ENCODE data around the gene MXRA7.
"Not testable (repeated sequence)": the region's sequence is repeated elsewhere in the genome, so short reads cannot be mapped to it uniquely, and the experiment has no call there.

Gene MXRA7, protein sequence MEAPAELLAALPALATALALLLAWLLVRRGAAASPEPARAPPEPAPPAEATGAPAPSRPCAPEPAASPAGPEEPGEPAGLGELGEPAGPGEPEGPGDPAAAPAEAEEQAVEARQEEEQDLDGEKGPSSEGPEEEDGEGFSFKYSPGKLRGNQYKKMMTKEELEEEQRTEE

GRCh38 chr17:76710863-76711611, at the start of gene MXRA7:
MXRA7 (minus strand) TSS chr17:76710965; CDS start chr17:76710946, 19 bp downstream.
- peak within 1 kb of the TSS; percentile 34 for H3K4me3 ChIP-seq (ENCODE audit: low read depth, low read length)

- H3K4me3 ChIP-seq (ENCODE audit: low read depth, low read length), result no peak overlapping the region
These were observed 47.8 kb upstream of the MXRA7 start for GRCh38 chr17:76758570-76758969.

DNA sequence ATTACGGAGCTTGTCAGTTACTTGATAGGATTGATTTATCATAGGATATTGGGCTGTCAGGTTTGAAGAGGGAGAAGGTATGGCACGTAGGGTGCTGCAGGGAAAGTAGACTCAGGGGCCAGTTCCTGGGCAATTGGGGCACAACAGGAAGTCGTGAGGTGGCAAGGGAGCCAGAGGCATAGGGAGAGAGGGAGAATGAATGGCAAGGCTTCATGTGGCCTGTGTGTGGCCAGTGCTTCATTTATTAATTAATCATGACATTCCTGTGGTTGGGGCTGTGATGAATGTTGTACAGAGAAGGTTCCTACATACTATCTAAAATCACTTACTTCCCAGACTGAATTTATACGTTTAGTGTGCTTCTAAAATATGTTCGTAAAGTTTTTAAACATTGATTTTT, 46.5 kb upstream of the MXRA7 start:
- H3K4me3 ChIP-seq (ENCODE audit: low read depth, low read length), result no peak overlapping the region

DNA sequence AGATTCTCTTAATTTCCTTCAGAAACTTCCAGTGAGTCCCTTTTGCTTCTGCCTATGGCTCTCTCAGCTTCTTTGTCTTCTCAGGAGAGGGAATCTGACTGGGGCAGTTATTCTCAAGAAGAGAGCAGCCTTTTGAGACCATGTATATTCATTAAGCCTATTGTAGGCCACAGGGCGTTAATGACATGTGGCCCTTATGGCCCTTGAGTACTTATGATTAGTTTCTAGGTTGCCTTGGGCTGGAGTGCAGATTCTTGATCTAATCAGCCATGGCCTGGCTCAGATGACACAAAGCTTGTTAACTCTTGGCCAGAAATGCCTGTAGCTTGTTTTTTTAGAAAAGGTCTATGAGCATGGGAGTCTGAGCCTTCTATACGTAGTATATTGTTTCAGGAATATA, 44.5 kb upstream of the MXRA7 start:
- no peak overlapping the region for H3K4me3 ChIP-seq (ENCODE audit: low read depth, low read length)

- H3K4me3 ChIP-seq (ENCODE audit: low read depth, low read length), result no peak overlapping the region
These were observed 42.5 kb upstream of the MXRA7 start for GRCh38 chr17:76753061-76753961.

- no peak overlapping the region for H3K4me3 ChIP-seq (ENCODE audit: low read depth, low read length)
These were observed 41.2 kb upstream of the MXRA7 start for GRCh38 chr17:76752006-76752405.

GRCh38 chr17:76751416-76751993, 40.7 kb upstream of the MXRA7 start:
- no peak overlapping the region for H3K4me3 ChIP-seq (ENCODE audit: low read depth, low read length)

DNA sequence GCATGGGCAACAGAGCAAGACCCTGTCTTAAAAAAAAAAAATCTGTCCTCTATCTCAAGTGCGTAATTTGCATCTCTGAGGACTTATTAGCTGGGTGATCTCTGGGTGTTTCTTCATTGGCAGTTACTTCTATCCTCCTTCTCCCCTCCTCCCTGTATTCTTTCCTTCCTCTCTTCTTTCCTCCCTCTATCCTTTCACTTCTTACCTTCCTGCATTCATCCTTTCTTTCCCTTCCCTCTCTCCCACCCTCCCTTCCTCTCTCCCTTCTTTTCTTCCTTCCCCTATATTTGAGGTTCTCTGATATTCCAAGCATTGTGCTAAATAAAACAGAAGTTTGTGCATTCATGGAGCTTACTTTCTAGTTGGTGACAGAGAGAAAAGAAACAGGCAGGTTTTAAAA, 37.9 kb upstream of the MXRA7 start:
- no peak overlapping the region for H3K4me3 ChIP-seq (ENCODE audit: low read depth, low read length)

- no peak overlapping the region for H3K4me3 ChIP-seq (ENCODE audit: low read depth, low read length)
These were observed 37.1 kb upstream of the MXRA7 start for GRCh38 chr17:76747716-76748363.

DNA sequence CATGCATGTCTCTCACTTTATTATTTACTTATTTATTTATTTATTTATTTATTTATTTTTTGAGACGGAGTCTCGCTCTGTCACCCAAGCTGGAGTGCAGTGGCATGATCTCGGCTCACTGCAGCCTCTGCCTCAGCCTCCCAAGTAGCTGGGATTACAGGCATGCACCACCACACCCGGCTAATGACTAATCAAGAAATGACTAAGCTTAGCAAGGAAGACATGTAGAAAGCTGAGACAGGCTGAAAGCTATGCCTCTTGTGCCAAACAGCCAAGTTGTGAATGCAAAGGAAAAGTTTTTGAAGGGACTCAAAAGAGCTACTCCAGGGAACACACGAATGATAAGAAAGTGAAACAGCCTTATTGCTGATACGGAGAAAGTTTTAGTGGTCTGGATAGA, 35.0 kb upstream of the MXRA7 start:
- H3K4me3 ChIP-seq (ENCODE audit: low read depth, low read length), result not testable (repeated sequence)

DNA sequence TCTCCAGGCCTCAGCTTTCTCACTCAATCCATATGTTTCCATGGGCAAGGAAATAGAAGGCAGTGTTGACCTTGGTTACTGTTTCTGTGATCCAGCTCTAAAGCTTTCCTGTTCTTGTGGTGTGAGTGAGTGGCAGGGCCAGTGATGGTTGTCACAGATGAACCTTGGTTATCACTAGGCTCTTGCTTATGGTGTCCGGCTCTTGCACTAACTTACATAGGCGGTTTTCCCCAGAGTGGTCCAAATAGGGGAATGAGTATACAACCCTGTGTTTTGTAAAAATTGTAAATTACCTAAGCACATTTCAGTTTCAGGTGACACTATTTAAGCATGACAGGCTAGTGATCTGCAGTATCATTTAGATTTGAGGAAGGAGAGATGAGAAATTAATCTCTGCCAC, 34.0 kb upstream of the MXRA7 start:
- no peak overlapping the region for H3K4me3 ChIP-seq (ENCODE audit: low read depth, low read length)

- H3K4me3 ChIP-seq (ENCODE audit: low read depth, low read length), result no peak overlapping the region
These were observed 32.2 kb upstream of the MXRA7 start for GRCh38 chr17:76742958-76743357.

- no peak overlapping the region for H3K4me3 ChIP-seq (ENCODE audit: low read depth, low read length)
These were observed 29.8 kb upstream of the MXRA7 start for GRCh38 chr17:76740329-76741118.

GRCh38 chr17:76739568-76740115, 28.9 kb upstream of the MXRA7 start:
- not testable (repeated sequence) for H3K4me3 ChIP-seq (ENCODE audit: low read depth, low read length)

- H3K4me3 ChIP-seq (ENCODE audit: low read depth, low read length), result peak overlapping the region; percentile 74
These were observed 27.7 kb upstream of the MXRA7 start for GRCh38 chr17:76738468-76738850.

DNA sequence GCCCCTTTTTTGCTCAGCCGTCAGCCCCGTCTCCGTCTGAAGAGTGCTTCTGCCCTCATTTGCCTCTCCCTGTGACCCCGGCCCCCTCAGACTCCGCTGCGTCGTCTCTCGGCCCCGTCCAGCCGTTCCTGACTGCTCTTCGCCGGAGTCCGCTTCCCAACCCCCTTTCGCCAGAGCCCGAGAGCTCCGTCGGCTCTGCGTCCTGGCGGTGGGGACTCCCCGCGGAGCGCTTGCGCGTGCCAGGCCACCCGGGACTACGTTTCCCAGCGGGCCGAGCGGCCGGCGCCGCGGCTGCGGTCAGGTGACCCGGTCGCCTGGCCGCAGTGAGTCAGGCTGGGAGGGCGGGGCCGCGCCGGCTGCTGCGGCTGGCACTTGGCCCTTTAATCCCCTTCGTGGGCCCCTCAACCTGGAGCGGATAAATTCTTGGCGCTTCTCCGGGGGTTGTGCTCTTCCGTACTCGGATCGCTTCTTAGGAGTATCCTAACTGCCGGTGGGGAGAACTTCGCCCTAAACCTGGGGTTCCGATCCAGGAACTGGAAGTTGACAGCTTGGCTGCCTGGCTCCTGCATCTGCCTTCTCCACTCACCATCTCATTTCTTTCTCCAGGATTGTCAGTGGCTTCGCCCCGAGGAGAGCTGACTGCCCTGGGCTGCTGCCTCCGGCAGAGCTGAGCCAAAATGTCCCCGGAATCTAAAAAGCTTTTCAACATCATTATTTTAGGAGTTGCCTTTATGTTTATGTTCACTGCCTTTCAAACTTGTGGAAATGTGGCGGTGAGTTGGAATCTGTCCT, 27.1 kb upstream of the MXRA7 start, which contains the start of gene MFSD11:
Gene MFSD11 (plus strand): TSS at position 444 of the 792 bp plus-strand sequence. CDS start 234 bp downstream, at position 678.
- H3K4me3 ChIP-seq (ENCODE audit: low read depth, low read length), result peak within 1 kb of the TSS; percentile 99

- peak within 1 kb of the TSS; percentile 99 for H3K4me3 ChIP-seq (ENCODE audit: low read depth, low read length)
These were observed 26.4 kb upstream of the MXRA7 start, which contains the start of gene SRSF2 for GRCh38 chr17:76737082-76737675. SRSF2 (minus strand) TSS chr17:76737331; CDS start chr17:76737160, 171 bp downstream.

- H3K4me3 ChIP-seq (ENCODE audit: low read depth, low read length), result peak overlapping the region; percentile 99
These were observed 25.8 kb upstream of the MXRA7 start for GRCh38 chr17:76736349-76737081.

All from iPS-11a (cell line).